Activated T-helper 1 cell treated with anti-CD3 and anti-CD28 coated beads, Interleukin-12 subunit alpha, Interleukin-12 subunit beta, Interleukin-2, Interleukin-4 antibody, amounts not matched to agents 30 ng/mL and 10 ng/mL and 1 ng/mL, durations not matched to agents 14 hours and 24 hours and 36 hours (primary cell): ENCODE measurements around the gene POU2F3. TPM values are rescaled to one million over a fixed set of nuclear protein-coding genes. Genes with fewer than 3 reads are reported as not detected.

Experiments
- DNase-seq: peaks from one replicate; pipeline ENCODE4 v3.0.0; 2021; ENCODE audit warnings: low spot score
- H3K27ac Mint-ChIP-seq: one replicate; pipeline ENCODE4 v1.8.0; 2021; ENCODE audit warnings: mild to moderate bottlenecking, mixed read lengths
- H3K27me3 Mint-ChIP-seq: one replicate; pipeline ENCODE4 v1.8.0; 2022; ENCODE audit warnings: mild to moderate bottlenecking, moderate library complexity, mixed read lengths; ENCODE audit not compliant: insufficient read depth
- H3K36me3 Mint-ChIP-seq: one replicate; pipeline ENCODE4 v1.8.0; 2021; ENCODE audit warnings: low read depth, mixed read lengths
- H3K4me1 Mint-ChIP-seq: one replicate; pipeline ENCODE4 v1.8.0; 2021; ENCODE audit warnings: low read depth, mixed read lengths
- H3K4me3 Mint-ChIP-seq: one replicate; pipeline ENCODE4 v1.8.0; 2021; ENCODE audit warnings: mild to moderate bottlenecking, moderate library complexity, mixed read lengths
- H3K9me3 Mint-ChIP-seq: one replicate; pipeline ENCODE4 v1.8.0; 2021; ENCODE audit warnings: mixed read lengths
- intact Hi-C: fragments of 100-400 bp; cut with micrococcal nuclease; formaldehyde crosslinking; loops from one replicate; pipeline ENCODE4 v1.15.1; 2024
- total RNA-seq: library from RNA; stranded (reverse); gene quantifications from 2 replicates; pipeline ENCODE4 v1.2.3, GENCODE V29; 2022

Gene POU2F3
- total RNA-seq, 1 donor from 2014 or later: 0.36 TPM

GRCh38 chr11:120214581-120214980 is 25.4 kb upstream of the POU2F3 start:
- H3K27me3 Mint-ChIP-seq: peaks cover 27% of the 10 kb centered on the region
- H3K4me1 Mint-ChIP-seq: peaks cover 13% of the 10 kb centered on the region
- intact Hi-C loops: no loop called here
- H3K36me3 Mint-ChIP-seq: peaks cover 2% of the 10 kb centered on the region
- no peaks in the 10 kb centered on the region for H3K9me3 Mint-ChIP-seq
- no peak overlapping the region for H3K27ac Mint-ChIP-seq
- no peak overlapping the region for H3K4me3 Mint-ChIP-seq
- DNase-seq: no peak

GRCh38 chr11:120215634-120216033 is 24.3 kb upstream of the POU2F3 start:
- no peak overlapping the region for H3K27ac Mint-ChIP-seq
- no peak overlapping the region for H3K4me3 Mint-ChIP-seq
- DNase-seq: no peak
- peaks cover 2% of the 10 kb centered on the region for H3K36me3 Mint-ChIP-seq
- peaks cover 5% of the 10 kb centered on the region for H3K4me1 Mint-ChIP-seq
- intact Hi-C loops: no loop called here
- no peaks in the 10 kb centered on the region for H3K9me3 Mint-ChIP-seq
- peaks cover 27% of the 10 kb centered on the region for H3K27me3 Mint-ChIP-seq

GRCh38 chr11:120216426-120217102 is 23.4 kb upstream of the POU2F3 start:
- Mint-ChIP-seq H3K27me3 (peaks cover 25% of the 10 kb centered on the region), H3K9me3 (no peaks in the 10 kb centered on the region), H3K27ac (no peak overlapping the region), H3K4me1 (peaks cover 8% of the 10 kb centered on the region), H3K4me3 (no peak overlapping the region), H3K36me3 (peaks cover 1% of the 10 kb centered on the region)
- no peak for DNase-seq
- intact Hi-C loops: no loop called here

- Mint-ChIP-seq H3K27me3 (peaks cover 17% of the 10 kb centered on the region), H3K36me3 (no peaks in the 10 kb centered on the region), H3K27ac (no peak overlapping the region), H3K9me3 (no peaks in the 10 kb centered on the region), H3K4me3 (no peak overlapping the region), H3K4me1 (peaks cover 8% of the 10 kb centered on the region)
- intact Hi-C loops: no loop called here
- no peak for DNase-seq
These were observed 22.4 kb upstream of the POU2F3 start for GRCh38 chr11:120217526-120217925.

GRCh38 chr11:120217941-120218694 is 21.8 kb upstream of the POU2F3 start:
- no peaks in the 10 kb centered on the region for H3K9me3 Mint-ChIP-seq
- no peaks in the 10 kb centered on the region for H3K36me3 Mint-ChIP-seq
- H3K4me1 Mint-ChIP-seq: peaks cover 8% of the 10 kb centered on the region
- H3K4me3 Mint-ChIP-seq: no peak overlapping the region
- no peak overlapping the region for H3K27ac Mint-ChIP-seq
- intact Hi-C loops: no loop called here
- peaks cover 13% of the 10 kb centered on the region for H3K27me3 Mint-ChIP-seq
- no peak for DNase-seq

- H3K27ac Mint-ChIP-seq: no peak overlapping the region
- DNase-seq: no peak
- no peaks in the 10 kb centered on the region for H3K9me3 Mint-ChIP-seq
- intact Hi-C loops: no loop called here
- peaks cover 8% of the 10 kb centered on the region for H3K4me1 Mint-ChIP-seq
- peaks cover 10% of the 10 kb centered on the region for H3K27me3 Mint-ChIP-seq
- H3K4me3 Mint-ChIP-seq: no peak overlapping the region
- no peaks in the 10 kb centered on the region for H3K36me3 Mint-ChIP-seq
These were observed 21.3 kb upstream of the POU2F3 start for GRCh38 chr11:120218695-120219033.

- Mint-ChIP-seq H3K4me1 (peaks cover 8% of the 10 kb centered on the region), H3K4me3 (no peak overlapping the region), H3K9me3 (no peaks in the 10 kb centered on the region), H3K27me3 (peaks cover 3% of the 10 kb centered on the region), H3K36me3 (no peaks in the 10 kb centered on the region), H3K27ac (no peak overlapping the region)
- no peak for DNase-seq
- intact Hi-C loops: no loop called here
These were observed 20.6 kb upstream of the POU2F3 start for GRCh38 chr11:120219232-120219937.

- Mint-ChIP-seq H3K36me3 (no peaks in the 10 kb centered on the region), H3K27ac (no peak overlapping the region), H3K4me3 (no peak overlapping the region), H3K27me3 (peaks cover 6% of the 10 kb centered on the region), H3K9me3 (no peaks in the 10 kb centered on the region), H3K4me1 (peaks cover 8% of the 10 kb centered on the region)
- intact Hi-C loops: no loop called here
- DNase-seq: no peak
These were observed 19.8 kb upstream of the POU2F3 start for GRCh38 chr11:120219938-120220746.

- Mint-ChIP-seq H3K4me3 (no peak overlapping the region), H3K27ac (no peak overlapping the region), H3K27me3 (peaks cover 6% of the 10 kb centered on the region), H3K36me3 (no peaks in the 10 kb centered on the region), H3K9me3 (no peaks in the 10 kb centered on the region), H3K4me1 (peaks cover 8% of the 10 kb centered on the region)
- intact Hi-C loops: no loop called here
- DNase-seq: no peak
These were observed 19.2 kb upstream of the POU2F3 start for GRCh38 chr11:120220747-120221037.

- Mint-ChIP-seq H3K27me3 (peaks cover 6% of the 10 kb centered on the region), H3K4me1 (peaks cover 8% of the 10 kb centered on the region), H3K27ac (no peak overlapping the region), H3K9me3 (no peaks in the 10 kb centered on the region), H3K4me3 (no peak overlapping the region), H3K36me3 (no peaks in the 10 kb centered on the region)
- DNase-seq: no peak
- intact Hi-C loops: no loop called here
These were observed 18.7 kb upstream of the POU2F3 start for GRCh38 chr11:120221115-120221752.

GRCh38 chr11:120222916-120223315 is 17.0 kb upstream of the POU2F3 start:
- no peaks in the 10 kb centered on the region for H3K9me3 Mint-ChIP-seq
- H3K4me1 Mint-ChIP-seq: peaks cover 8% of the 10 kb centered on the region
- no peaks in the 10 kb centered on the region for H3K36me3 Mint-ChIP-seq
- no peak for DNase-seq
- peaks cover 6% of the 10 kb centered on the region for H3K27me3 Mint-ChIP-seq
- H3K27ac Mint-ChIP-seq: no peak overlapping the region
- H3K4me3 Mint-ChIP-seq: no peak overlapping the region
- intact Hi-C loops: no loop called here

GRCh38 chr11:120223793-120224192 is 16.1 kb upstream of the POU2F3 start:
- intact Hi-C loops: no loop called here
- no peaks in the 10 kb centered on the region for H3K36me3 Mint-ChIP-seq
- H3K4me1 Mint-ChIP-seq: peaks cover 8% of the 10 kb centered on the region

More at GRCh38 chr11:120223793-120224192, 16.1 kb upstream of the POU2F3 start:
- Mint-ChIP-seq H3K4me3 (no peak overlapping the region), H3K27me3 (peaks cover 6% of the 10 kb centered on the region), H3K9me3 (no peaks in the 10 kb centered on the region), H3K27ac (no peak overlapping the region)
- DNase-seq: no peak
